HepG2 (cell line): ENCODE data around the gene PTCD1. TPM values are rescaled to one million over a fixed set of nuclear protein-coding genes. Genes with fewer than 3 reads are reported as not detected.

ENCODE experiments used
- ATAC-seq: fragments of 200-7000 bp; cut with Tn5 transposase; 3 replicates; pipeline ENCODE4 v1.9.1; 2020; ENCODE audit warnings: mild to moderate bottlenecking, moderate library complexity
- BruUV-seq: library from RNA; stranded (reverse); fragments of 400-500 nt; replicated peaks from 2 replicates; lab custom pipeline; 2021; lab: Mats Ljungman, UMichigan
- CTCF ChIA-PET: fragments of 300-600 bp; formaldehyde crosslinking; extraction: SDS; loops from one replicate; lab custom pipeline; 2021; ENCODE audit warnings: low total read pairs, inconsistent platforms, low intra/inter-chr PET ratio; lab: Yijun Ruan, JAX
- POLR2A ChIA-PET: fragments of 350-600 bp; sonication (Branson Sonifier 250); formaldehyde crosslinking; loops from one replicate; lab custom pipeline; 2020; ENCODE audit warnings: antibody characterized with exemption, inconsistent platforms; lab: Yijun Ruan, JAX
- DNase-seq: peaks from one replicate; pipeline ENCODE4 v3.0.0-alpha.2; 2015; ENCODE audit warnings: low spot score
- FAIRE-seq: peaks from 3 replicates; lab custom pipeline; 2011; peaks lifted over from hg19 to GRCh38; lab: Jason Lieb, UNC
- H2AFZ ChIP-seq: one replicate; pipeline ENCODE4 v1.6.1; 2011; ENCODE audit warnings: low read length, inconsistent platforms
- H3K27ac ChIP-seq: fragments of 300-600 bp; 3 replicates; pipeline ENCODE4 v1.8.0; 2011; ENCODE audit warnings: mixed run types, mild to moderate bottlenecking, mixed read lengths, low read length, inconsistent platforms; ENCODE audit not compliant: insufficient read depth; ENCODE audit errors: extremely low read length
- H3K27me3 ChIP-seq, 2 experiments: fragments of 200-600 bp in 1 of 2; 2 replicates in 1 of 2; 3 replicates in 1 of 2; pipeline versions ENCODE4 v1.6.0 to v1.8.0; 2011; ENCODE audit warnings: low read length in 2 of 2, mild to moderate bottlenecking in 2 of 2, moderate library complexity in 2 of 2, inconsistent platforms in 1 of 2; ENCODE audit not compliant: insufficient read depth in 2 of 2, control insufficient read depth in 1 of 2
- H3K36me3 ChIP-seq, 2 experiments: fragments of 200-600 bp in 1 of 2; replicated peaks in 1 of 2; 2 replicates in 1 of 2; 3 replicates in 1 of 2; pipeline versions ENCODE4 v1.5.1 to v1.8.0; 2011; ENCODE audit warnings: low read length in 2 of 2, inconsistent platforms in 1 of 2; ENCODE audit not compliant: insufficient read depth in 2 of 2, control insufficient read depth in 1 of 2
- H3K4me1 ChIP-seq: 2 replicates; pipeline ENCODE4 v1.5.1; 2012; ENCODE audit warnings: low read length, inconsistent platforms; ENCODE audit not compliant: insufficient read depth
- H3K4me2 ChIP-seq: 2 replicates; pipeline ENCODE4 v1.6.0; 2011; ENCODE audit warnings: low read depth, low read length, inconsistent platforms
- H3K4me3 ChIP-seq, 3 experiments: fragments of 200-600 bp in 1 of 3; sonication (generic), shearing (Covaris generic) in 1 of 3; replicated peaks in 1 of 3; 2 replicates each; pipeline ENCODE4 v1.5.1; 2011 to 2016; ENCODE audit warnings: low read length in 3 of 3, inconsistent platforms in 2 of 3, low read depth in 2 of 3, mild to moderate bottlenecking in 2 of 3, control low read depth in 1 of 3, mixed read lengths in 1 of 3; ENCODE audit not compliant: insufficient read depth in 1 of 3
- H3K79me2 ChIP-seq: one replicate; pipeline ENCODE4 v1.6.1; 2011; ENCODE audit warnings: low read length, inconsistent platforms; ENCODE audit not compliant: insufficient read depth
- H3K9ac ChIP-seq: 2 replicates; pipeline ENCODE4 v1.6.0; 2011; ENCODE audit warnings: mild to moderate bottlenecking, low read depth, low read length, inconsistent platforms; ENCODE audit not compliant: insufficient read depth
- H3K9me3 ChIP-seq: 2 replicates; pipeline ENCODE4 v1.5.1; 2012; ENCODE audit warnings: mild to moderate bottlenecking, low read length
- H4K20me1 ChIP-seq: 2 replicates; pipeline ENCODE4 v1.6.0; 2011; ENCODE audit warnings: inconsistent platforms, mild to moderate bottlenecking, low read length, moderate library complexity; ENCODE audit not compliant: insufficient read depth
- DNMT3B ChIP-seq: conservative IDR thresholded peaks from 2 replicates; pipeline ENCODE4 v1.6.1; 2016; ENCODE audit warnings: missing biosample characterization, control low read depth
- KDM3A ChIP-seq: IDR thresholded peaks from 2 replicates; pipeline ENCODE4 v1.6.1; 2018; ENCODE audit warnings: low read depth, missing compliant biosample characterization
- MED1 ChIP-seq: sonication (generic); formaldehyde crosslinking; IDR thresholded peaks from 2 replicates; pipeline ENCODE4 v1.4.0; 2020; ENCODE audit warnings: missing genetic modification reagents
- PRPF4 ChIP-seq: fragments of 200-400 bp; formaldehyde crosslinking; IDR thresholded peaks from 2 replicates; pipeline ENCODE4 v1.6.1; 2016; ENCODE audit warnings: low read length, low read depth; ENCODE audit not compliant: poor library complexity, severe bottlenecking
- RFX3 ChIP-seq: IDR thresholded peaks from 2 replicates; pipeline ENCODE4 v1.6.1; 2016; ENCODE audit warnings: missing biosample characterization, missing genetic modification reagents
- ZBTB38 ChIP-seq: sonication (generic); formaldehyde crosslinking; IDR thresholded peaks from 2 replicates; pipeline ENCODE4 v1.5.1; 2020; ENCODE audit warnings: mild to moderate bottlenecking, missing genetic modification reagents
- ZFX ChIP-seq: sonication (generic); formaldehyde crosslinking; IDR thresholded peaks from 2 replicates; pipeline ENCODE4 v1.4.0; 2020; ENCODE audit warnings: mild to moderate bottlenecking, low read depth, missing genetic modification reagents, moderate library complexity
- ZMYM4 ChIP-seq: sonication (generic); formaldehyde crosslinking; IDR thresholded peaks from 2 replicates; pipeline ENCODE4 v1.8.1; 2023; ENCODE audit warnings: mild to moderate bottlenecking, missing genetic modification reagents
- ZNF451 ChIP-seq: sonication (generic); formaldehyde crosslinking; IDR thresholded peaks from 2 replicates; pipeline ENCODE4 v1.5.0; 2020; ENCODE audit warnings: mild to moderate bottlenecking, missing genetic modification reagents
- ZNF788 ChIP-seq: sonication (generic); formaldehyde crosslinking; IDR thresholded peaks from 2 replicates; pipeline ENCODE4 v1.5.0; 2020; ENCODE audit warnings: mild to moderate bottlenecking, missing genetic modification reagents, borderline replicate concordance
- WGBS: methylation state at CpG from one replicate; pipeline ENCODE4 v1.1.6; 2017; ENCODE audit warnings: low lambda C conversion rate; 5-methylcytosine and 5-hydroxymethylcytosine counted together
- in situ Hi-C: cut with HindIII; loops from 2 replicates; pipeline ENCODE4 v1.10.0; 2017; ENCODE audit warnings: low pct_unique_long_range_greater_than_20kb; ENCODE audit not compliant: extremely low pct_ligation_motif_present
- intact Hi-C: fragments of 100-400 bp; cut with micrococcal nuclease; formaldehyde crosslinking; loops from one replicate; pipeline ENCODE4 v1.10.0; 2022; ENCODE audit not compliant: unreplicated experiment
- polyA plus RNA-seq, 8 experiments: library from polyadenylated mRNA; depleted of rRNA in 3 of 8; stranded (reverse) in 7 of 8; unstranded in 1 of 8; fragments of >200 nt; fragmentation: Illumina TruSeq in 4 of 8; extraction: Trizol in 4 of 8; gene quantifications; 2 replicates each; pipeline versions ENCODE4 v1.2.1 to v1.2.3, GENCODE V29; 2011 to 2016; ENCODE audit warnings: low read depth in 4 of 8, missing spikeins in 1 of 8, mixed read lengths in 1 of 8; ENCODE audit not compliant: insufficient read depth in 1 of 8
- total RNA-seq, 5 experiments: library from RNA; depleted of rRNA; stranded (reverse); fragments of >200 nt; fragmentation: Illumina TruSeq; extraction: Trizol; gene quantifications; 2 replicates each; pipeline ENCODE4 v1.2.3, GENCODE V29; 2016; ENCODE audit warnings: low read depth in 1 of 5
- TF ChIP-seq, protein P1 (sequence below): sonication (generic); formaldehyde crosslinking; IDR thresholded peaks from 2 replicates; pipeline ENCODE4 v1.8.0; 2022; ENCODE audit warnings: mild to moderate bottlenecking, missing genetic modification reagents; ENCODE audit not compliant: insufficient replicate concordance
- TF ChIP-seq, protein P2 (sequence below): sonication (generic); formaldehyde crosslinking; IDR thresholded peaks from 2 replicates; pipeline ENCODE4 v1.5.1; 2020; ENCODE audit warnings: missing genetic modification reagents, mild to moderate bottlenecking, borderline replicate concordance
- TF ChIP-seq, protein P3 (sequence below): sonication (generic); formaldehyde crosslinking; IDR thresholded peaks from 2 replicates; pipeline ENCODE4 v1.9.0; 2021; ENCODE audit warnings: missing genetic modification reagents, mild to moderate bottlenecking, borderline replicate concordance

Gene PTCD1
- total and polyA plus RNA-seq, 2 of the 13 experiments (the other 11 are each of a cell fraction or from before 2014, with no cell fraction given), result 3.0 to 8.4 TPM

DNA sequence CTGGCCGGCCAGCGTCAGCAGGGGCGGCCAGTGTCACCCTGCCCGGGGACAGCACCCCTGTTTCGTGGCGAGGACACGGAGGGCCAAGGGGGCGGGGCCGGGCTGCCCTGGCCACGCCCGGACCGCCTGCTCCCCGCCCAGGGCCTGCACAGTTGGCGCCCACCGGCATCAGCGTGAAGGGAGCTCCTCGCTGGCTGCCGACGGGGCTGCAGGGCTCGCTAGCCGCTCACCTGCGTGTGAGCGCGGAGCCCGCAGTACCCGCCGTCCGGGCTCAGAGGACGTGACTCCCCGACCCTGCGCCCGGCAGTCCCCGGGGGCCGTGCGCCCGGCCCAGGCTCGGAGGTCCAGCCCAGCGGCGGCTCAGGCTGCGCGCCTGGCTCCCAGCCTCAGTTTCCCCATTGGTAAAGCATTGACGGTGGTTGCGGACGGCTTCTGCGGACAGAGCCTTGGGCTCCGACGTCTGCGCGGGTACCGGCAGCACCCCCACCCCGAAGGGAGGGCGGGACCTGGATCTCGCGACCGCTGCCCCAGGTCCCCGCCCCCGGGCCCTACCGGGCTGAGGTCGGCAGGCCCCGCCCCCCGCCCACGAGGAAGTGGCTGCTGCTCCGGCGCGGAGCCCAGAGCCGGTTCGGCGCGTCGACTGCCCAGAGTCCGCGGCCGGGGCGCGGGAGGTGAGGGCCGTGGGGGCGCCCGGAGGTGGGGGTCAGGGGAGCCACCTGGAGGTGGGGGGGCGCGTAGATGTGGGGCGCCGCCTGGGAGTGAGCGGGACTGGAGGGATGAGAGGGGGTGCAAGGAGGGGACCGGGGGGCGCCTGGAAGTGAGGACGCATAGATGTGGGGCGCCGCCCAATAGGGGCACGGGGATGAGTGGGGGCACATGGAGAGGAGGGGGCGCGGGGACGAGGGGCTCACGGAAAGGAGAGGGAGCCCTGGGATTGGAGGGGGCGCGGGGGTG is 64.2 kb downstream of the PTCD1 start, which contains the start of gene ARPC1B (continued):
- TF ChIP-seq ZNF788 (no peak), ZFX (CRISPR knock-in tag) (peak; percentile 85), KDM3A (no peak), DNMT3B (no peak)
- TF ChIP-seq, protein P1, sequence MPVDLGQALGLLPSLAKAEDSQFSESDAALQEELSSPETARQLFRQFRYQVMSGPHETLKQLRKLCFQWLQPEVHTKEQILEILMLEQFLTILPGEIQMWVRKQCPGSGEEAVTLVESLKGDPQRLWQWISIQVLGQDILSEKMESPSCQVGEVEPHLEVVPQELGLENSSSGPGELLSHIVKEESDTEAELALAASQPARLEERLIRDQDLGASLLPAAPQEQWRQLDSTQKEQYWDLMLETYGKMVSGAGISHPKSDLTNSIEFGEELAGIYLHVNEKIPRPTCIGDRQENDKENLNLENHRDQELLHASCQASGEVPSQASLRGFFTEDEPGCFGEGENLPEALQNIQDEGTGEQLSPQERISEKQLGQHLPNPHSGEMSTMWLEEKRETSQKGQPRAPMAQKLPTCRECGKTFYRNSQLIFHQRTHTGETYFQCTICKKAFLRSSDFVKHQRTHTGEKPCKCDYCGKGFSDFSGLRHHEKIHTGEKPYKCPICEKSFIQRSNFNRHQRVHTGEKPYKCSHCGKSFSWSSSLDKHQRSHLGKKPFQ, result no peak

DNA sequence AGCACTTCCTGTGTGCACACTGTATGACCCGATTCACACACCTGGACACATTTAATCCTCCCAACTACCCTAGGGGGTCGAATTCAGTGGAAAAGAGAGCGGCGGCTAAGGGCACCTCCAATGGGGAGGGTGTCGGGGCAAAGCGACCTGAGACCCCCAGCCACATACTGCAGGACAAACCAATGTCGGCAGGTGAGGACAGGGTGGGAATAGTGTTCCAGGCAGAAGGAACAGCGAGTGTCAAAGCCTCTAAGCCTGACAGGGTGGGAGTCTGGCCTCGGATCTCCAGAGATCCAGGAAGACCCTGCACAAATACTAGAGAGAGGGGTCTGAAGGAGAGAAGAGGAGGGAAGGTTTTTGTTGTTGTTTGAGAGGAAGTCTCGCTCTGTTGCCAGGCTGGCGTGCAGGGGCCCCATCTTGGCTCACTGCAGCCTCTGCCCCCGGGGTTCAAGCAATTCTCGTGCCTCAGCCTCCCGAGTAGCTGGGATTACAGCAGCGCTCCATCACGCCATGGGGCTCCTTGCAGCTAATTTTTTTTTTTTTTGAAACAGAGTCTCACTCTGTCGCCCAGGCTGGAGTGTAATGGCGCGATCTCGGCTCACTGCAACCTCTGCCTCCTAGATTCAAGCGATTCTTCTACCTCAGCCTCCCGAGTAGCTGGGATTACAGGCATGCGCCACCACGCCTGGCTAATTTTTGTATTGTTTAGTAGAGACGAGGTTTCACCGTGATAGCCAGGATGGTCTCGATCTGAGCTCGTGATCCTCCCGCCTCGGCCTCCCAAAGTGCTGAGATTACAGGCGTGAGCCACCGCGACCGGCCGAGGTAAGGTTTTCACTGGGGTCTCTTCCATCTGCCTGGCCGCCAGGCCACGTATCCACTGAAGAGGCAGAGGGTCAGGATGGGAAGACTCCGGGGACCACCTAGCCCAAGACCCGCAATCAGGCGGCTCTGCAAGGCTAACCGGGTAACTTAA is 65.2 kb downstream of the PTCD1 start:
- Histone ChIP-seq H3K27ac (peak overlapping the region; percentile 91), H3K9me3 (no peaks in the 10 kb centered on the region), H3K79me2 (peaks cover 8% of the 10 kb centered on the region), H3K27me3 (no peaks in the 10 kb centered on the region), H4K20me1 (0 out of 2 replicates have a peak, but pooled peaks cover 2% of the 10 kb centered on the region), H3K4me1 (peaks cover 39% of the 10 kb centered on the region), H3K4me2 (peak overlapping the region; percentile 96), H3K4me3 (peak overlapping the region; percentile 87 to 99 (median 95); a peak in 5 of 6 replicates), H3K36me3 (no peaks in the 10 kb centered on the region), H3K9ac (peak overlapping the region; percentile 93), H2AFZ (no peak overlapping the region)
- TF ChIP-seq, protein P2, sequence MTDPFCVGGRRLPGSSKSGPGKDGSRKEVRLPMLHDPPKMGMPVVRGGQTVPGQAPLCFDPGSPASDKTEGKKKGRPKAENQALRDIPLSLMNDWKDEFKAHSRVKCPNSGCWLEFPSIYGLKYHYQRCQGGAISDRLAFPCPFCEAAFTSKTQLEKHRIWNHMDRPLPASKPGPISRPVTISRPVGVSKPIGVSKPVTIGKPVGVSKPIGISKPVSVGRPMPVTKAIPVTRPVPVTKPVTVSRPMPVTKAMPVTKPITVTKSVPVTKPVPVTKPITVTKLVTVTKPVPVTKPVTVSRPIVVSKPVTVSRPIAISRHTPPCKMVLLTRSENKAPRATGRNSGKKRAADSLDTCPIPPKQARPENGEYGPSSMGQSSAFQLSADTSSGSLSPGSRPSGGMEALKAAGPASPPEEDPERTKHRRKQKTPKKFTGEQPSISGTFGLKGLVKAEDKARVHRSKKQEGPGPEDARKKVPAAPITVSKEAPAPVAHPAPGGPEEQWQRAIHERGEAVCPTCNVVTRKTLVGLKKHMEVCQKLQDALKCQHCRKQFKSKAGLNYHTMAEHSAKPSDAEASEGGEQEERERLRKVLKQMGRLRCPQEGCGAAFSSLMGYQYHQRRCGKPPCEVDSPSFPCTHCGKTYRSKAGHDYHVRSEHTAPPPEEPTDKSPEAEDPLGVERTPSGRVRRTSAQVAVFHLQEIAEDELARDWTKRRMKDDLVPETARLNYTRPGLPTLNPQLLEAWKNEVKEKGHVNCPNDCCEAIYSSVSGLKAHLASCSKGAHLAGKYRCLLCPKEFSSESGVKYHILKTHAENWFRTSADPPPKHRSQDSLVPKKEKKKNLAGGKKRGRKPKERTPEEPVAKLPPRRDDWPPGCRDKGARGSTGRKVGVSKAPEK, result no peak
- 0 out of 2 replicates have a peak, but pooled peaks have one; percentile 3 for TF ChIP-seq ZMYM4 (CRISPR knock-in tag)
- no peak for TF ChIP-seq PRPF4
- 0 out of 2 replicates have a peak, but pooled peaks have one; percentile 5 for TF ChIP-seq MED1 (CRISPR knock-in tag)
- peak; percentile 96 for TF ChIP-seq ZBTB38 (CRISPR knock-in tag)
- TF ChIP-seq, protein P3, sequence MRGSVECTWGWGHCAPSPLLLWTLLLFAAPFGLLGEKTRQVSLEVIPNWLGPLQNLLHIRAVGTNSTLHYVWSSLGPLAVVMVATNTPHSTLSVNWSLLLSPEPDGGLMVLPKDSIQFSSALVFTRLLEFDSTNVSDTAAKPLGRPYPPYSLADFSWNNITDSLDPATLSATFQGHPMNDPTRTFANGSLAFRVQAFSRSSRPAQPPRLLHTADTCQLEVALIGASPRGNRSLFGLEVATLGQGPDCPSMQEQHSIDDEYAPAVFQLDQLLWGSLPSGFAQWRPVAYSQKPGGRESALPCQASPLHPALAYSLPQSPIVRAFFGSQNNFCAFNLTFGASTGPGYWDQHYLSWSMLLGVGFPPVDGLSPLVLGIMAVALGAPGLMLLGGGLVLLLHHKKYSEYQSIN (CRISPR knock-in tag), result peak; percentile 40; the same call in 1 of the 2 replicates
- TF ChIP-seq ZNF451, result 0 out of 2 replicates have a peak, but pooled peaks have one; percentile 25
- no peak for TF ChIP-seq RFX3 (CRISPR knock-in tag)
- DNase-seq (no peak), FAIRE-seq (no peak), ATAC-seq (no peak)
- intact Hi-C loops (loop anchor here (5.0 kb wide), 1 partner anchor 34 kb away; the partner anchor contains the start of genes BUD31 and PDAP1), in situ Hi-C loops (no loop called here)
- ChIA-PET CTCF (no interaction called here), POLR2A (interaction anchor here (0.6 to 1.6 kb wide), 12 partner anchors 7 to 275 kb away, joined by 3 to 29 read pairs (median 4); partner anchors contain the start of genes ARPC1A, BUD31, CPSF4 and PDAP1)
- BruUV-seq, result TSS peak; percentile 47
- WGBS, result 71% methylated on average over 41 of the region's 41 CpGs
